HEK293 (cell line): ENCODE results near the gene YJU2.

ENCODE experiments used
- CTCF ChIP-seq: fragments of 450-650 bp; formaldehyde crosslinking; IDR thresholded peaks from 2 replicates; pipeline ENCODE4 v1.5.1; 2016; ENCODE audit warnings: missing biosample characterization, missing genetic modification characterization
- ELK4 ChIP-seq: IDR thresholded peaks from 2 replicates; pipeline ENCODE4 v1.6.1; 2011; ENCODE audit warnings: mild to moderate bottlenecking, low read depth, low read length, borderline replicate concordance
- INSM2 ChIP-seq: fragments of 450-650 bp; formaldehyde crosslinking; IDR thresholded peaks from 2 replicates; pipeline ENCODE4 v1.5.1; 2016; ENCODE audit warnings: missing biosample characterization, missing genetic modification characterization
- OSR2 ChIP-seq: fragments of 450-650 bp; formaldehyde crosslinking; IDR thresholded peaks from 2 replicates; pipeline ENCODE4 v1.5.1; 2016; ENCODE audit warnings: missing biosample characterization, missing genetic modification characterization
- PRDM4 ChIP-seq: fragments of 450-650 bp; formaldehyde crosslinking; IDR thresholded peaks from 2 replicates; pipeline ENCODE4 v1.5.1; 2017; ENCODE audit warnings: missing biosample characterization, missing genetic modification characterization
- ZBTB21 ChIP-seq: fragments of 450-650 bp; formaldehyde crosslinking; IDR thresholded peaks from 2 replicates; pipeline ENCODE4 v1.5.1; 2017; ENCODE audit warnings: missing biosample characterization, missing genetic modification characterization
- ZBTB26 ChIP-seq: fragments of 450-650 bp; formaldehyde crosslinking; optimal IDR thresholded peaks from 2 replicates; pipeline ENCODE3; 2016; ENCODE audit warnings: missing biosample characterization, mild to moderate bottlenecking, missing genetic modification characterization
- ZNF10 ChIP-seq: fragments of 450-650 bp; formaldehyde crosslinking; IDR thresholded peaks from 2 replicates; pipeline ENCODE4 v1.5.1; 2017; ENCODE audit warnings: missing biosample characterization, missing genetic modification characterization
- ZNF184 ChIP-seq: fragments of 450-650 bp; IDR thresholded peaks from 2 replicates; pipeline ENCODE4 v1.5.1; 2018; ENCODE audit warnings: missing biosample characterization, mild to moderate bottlenecking, missing genetic modification characterization
- ZNF302 ChIP-seq: fragments of 450-650 bp; formaldehyde crosslinking; IDR thresholded peaks from 2 replicates; pipeline ENCODE4 v1.5.1; 2016; ENCODE audit warnings: missing biosample characterization, missing genetic modification characterization, low read depth
- ZNF350 ChIP-seq: fragments of 450-650 bp; formaldehyde crosslinking; IDR thresholded peaks from 2 replicates; pipeline ENCODE4 v1.5.0; 2017; ENCODE audit warnings: missing biosample characterization, mild to moderate bottlenecking, missing genetic modification characterization
- ZNF37A ChIP-seq: fragments of 450-650 bp; IDR thresholded peaks from 2 replicates; pipeline ENCODE4 v1.5.1; 2018; ENCODE audit warnings: missing biosample characterization, missing genetic modification characterization
- ZNF555 ChIP-seq: fragments of 450-650 bp; formaldehyde crosslinking; conservative IDR thresholded peaks from 2 replicates; pipeline ENCODE4 v1.5.1; 2017; ENCODE audit warnings: missing biosample characterization, mild to moderate bottlenecking, missing genetic modification characterization, inconsistent platforms
- ZNF623 ChIP-seq: fragments of 450-650 bp; formaldehyde crosslinking; IDR thresholded peaks from 2 replicates; pipeline ENCODE4 v1.5.1; 2016; ENCODE audit warnings: missing biosample characterization, missing genetic modification characterization
- ZNF660 ChIP-seq: fragments of 450-650 bp; IDR thresholded peaks from 2 replicates; pipeline ENCODE4 v1.5.1; 2018; ENCODE audit warnings: missing biosample characterization, mild to moderate bottlenecking, missing genetic modification characterization
- ZNF707 ChIP-seq: fragments of 450-650 bp; formaldehyde crosslinking; IDR thresholded peaks from 2 replicates; pipeline ENCODE4 v1.5.1; 2016; ENCODE audit warnings: missing biosample characterization, missing genetic modification characterization
- ZNF76 ChIP-seq: fragments of 450-650 bp; formaldehyde crosslinking; IDR thresholded peaks from 2 replicates; pipeline ENCODE4; 2016; ENCODE audit warnings: low read depth, missing biosample characterization, missing genetic modification characterization, borderline replicate concordance
- ZNF791 ChIP-seq: fragments of 450-650 bp; formaldehyde crosslinking; IDR thresholded peaks from 2 replicates; pipeline ENCODE4 v1.5.1; 2016; ENCODE audit warnings: missing biosample characterization, missing genetic modification characterization
- TF ChIP-seq, protein P1 (sequence below): fragments of 450-650 bp; formaldehyde crosslinking; conservative IDR thresholded peaks from 2 replicates; pipeline ENCODE4 v1.5.1; 2016; ENCODE audit warnings: low read depth, missing biosample characterization, missing genetic modification characterization
- TF ChIP-seq, protein P2 (sequence below): fragments of 450-650 bp; formaldehyde crosslinking; IDR thresholded peaks from 2 replicates; pipeline ENCODE4 v1.5.1; 2017; ENCODE audit warnings: missing biosample characterization, missing genetic modification characterization
- TF ChIP-seq, protein P3 (sequence below): fragments of 450-650 bp; formaldehyde crosslinking; IDR thresholded peaks from 2 replicates; pipeline ENCODE4 v1.5.1; 2016; ENCODE audit warnings: missing biosample characterization, missing genetic modification characterization

YJU2 gene

GRCh38 chr19:4197625-4198466 lies 49.0 kb upstream of the YJU2 start (continued):
- TF ChIP-seq ZBTB21 (tag by site-specific recombination) (no peak), ZNF555 (tag by site-specific recombination) (no peak), ZNF791 (no peak), ZNF707 (tag by site-specific recombination) (no peak; the same call in 1 of the 2 replicates), ZNF184 (tag by site-specific recombination) (no peak), OSR2 (tag by site-specific recombination) (no peak), ELK4 (no peak), INSM2 (tag by site-specific recombination) (peak; percentile 69; the same call in 1 of the 2 replicates), ZNF623 (no peak), ZNF37A (no peak), ZNF660 (tag by site-specific recombination) (no peak), ZNF302 (tag by site-specific recombination) (no peak), ZBTB26 (peak; percentile 68), ZNF350 (no peak), ZNF10 (tag by site-specific recombination) (no peak), CTCF (tag by site-specific recombination) (no peak), ZNF76 (tag by site-specific recombination) (no peak), PRDM4 (no peak)
- TF ChIP-seq, protein P1, sequence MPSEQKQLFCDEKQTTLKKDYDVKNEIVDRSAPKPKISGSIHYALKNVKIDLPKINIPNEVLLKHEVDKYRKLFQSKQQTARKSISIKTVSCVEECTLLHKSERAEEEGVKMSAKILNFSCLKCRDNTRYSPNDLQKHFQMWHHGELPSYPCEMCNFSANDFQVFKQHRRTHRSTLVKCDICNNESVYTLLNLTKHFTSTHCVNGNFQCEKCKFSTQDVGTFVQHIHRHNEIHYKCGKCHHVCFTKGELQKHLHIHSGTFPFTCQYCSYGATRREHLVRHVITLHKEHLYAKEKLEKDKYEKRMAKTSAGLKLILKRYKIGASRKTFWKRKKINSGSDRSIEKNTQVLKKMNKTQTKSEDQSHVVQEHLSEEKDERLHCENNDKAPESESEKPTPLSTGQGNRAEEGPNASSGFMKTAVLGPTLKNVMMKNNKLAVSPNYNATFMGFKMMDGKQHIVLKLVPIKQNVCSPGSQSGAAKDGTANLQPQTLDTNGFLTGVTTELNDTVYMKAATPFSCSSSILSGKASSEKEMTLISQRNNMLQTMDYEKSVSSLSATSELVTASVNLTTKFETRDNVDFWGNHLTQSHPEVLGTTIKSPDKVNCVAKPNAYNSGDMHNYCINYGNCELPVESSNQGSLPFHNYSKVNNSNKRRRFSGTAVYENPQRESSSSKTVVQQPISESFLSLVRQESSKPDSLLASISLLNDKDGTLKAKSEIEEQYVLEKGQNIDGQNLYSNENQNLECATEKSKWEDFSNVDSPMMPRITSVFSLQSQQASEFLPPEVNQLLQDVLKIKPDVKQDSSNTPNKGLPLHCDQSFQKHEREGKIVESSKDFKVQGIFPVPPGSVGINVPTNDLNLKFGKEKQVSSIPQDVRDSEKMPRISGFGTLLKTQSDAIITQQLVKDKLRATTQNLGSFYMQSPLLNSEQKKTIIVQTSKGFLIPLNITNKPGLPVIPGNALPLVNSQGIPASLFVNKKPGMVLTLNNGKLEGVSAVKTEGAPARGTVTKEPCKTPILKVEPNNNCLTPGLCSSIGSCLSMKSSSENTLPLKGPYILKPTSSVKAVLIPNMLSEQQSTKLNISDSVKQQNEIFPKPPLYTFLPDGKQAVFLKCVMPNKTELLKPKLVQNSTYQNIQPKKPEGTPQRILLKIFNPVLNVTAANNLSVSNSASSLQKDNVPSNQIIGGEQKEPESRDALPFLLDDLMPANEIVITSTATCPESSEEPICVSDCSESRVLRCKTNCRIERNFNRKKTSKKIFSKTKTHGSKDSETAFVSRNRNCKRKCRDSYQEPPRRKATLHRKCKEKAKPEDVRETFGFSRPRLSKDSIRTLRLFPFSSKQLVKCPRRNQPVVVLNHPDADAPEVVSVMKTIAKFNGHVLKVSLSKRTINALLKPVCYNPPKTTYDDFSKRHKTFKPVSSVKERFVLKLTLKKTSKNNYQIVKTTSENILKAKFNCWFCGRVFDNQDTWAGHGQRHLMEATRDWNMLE: no peak
- TF ChIP-seq, protein P2, sequence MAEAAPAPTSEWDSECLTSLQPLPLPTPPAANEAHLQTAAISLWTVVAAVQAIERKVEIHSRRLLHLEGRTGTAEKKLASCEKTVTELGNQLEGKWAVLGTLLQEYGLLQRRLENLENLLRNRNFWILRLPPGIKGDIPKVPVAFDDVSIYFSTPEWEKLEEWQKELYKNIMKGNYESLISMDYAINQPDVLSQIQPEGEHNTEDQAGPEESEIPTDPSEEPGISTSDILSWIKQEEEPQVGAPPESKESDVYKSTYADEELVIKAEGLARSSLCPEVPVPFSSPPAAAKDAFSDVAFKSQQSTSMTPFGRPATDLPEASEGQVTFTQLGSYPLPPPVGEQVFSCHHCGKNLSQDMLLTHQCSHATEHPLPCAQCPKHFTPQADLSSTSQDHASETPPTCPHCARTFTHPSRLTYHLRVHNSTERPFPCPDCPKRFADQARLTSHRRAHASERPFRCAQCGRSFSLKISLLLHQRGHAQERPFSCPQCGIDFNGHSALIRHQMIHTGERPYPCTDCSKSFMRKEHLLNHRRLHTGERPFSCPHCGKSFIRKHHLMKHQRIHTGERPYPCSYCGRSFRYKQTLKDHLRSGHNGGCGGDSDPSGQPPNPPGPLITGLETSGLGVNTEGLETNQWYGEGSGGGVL (tag by site-specific recombination): no peak
- TF ChIP-seq, protein P3, sequence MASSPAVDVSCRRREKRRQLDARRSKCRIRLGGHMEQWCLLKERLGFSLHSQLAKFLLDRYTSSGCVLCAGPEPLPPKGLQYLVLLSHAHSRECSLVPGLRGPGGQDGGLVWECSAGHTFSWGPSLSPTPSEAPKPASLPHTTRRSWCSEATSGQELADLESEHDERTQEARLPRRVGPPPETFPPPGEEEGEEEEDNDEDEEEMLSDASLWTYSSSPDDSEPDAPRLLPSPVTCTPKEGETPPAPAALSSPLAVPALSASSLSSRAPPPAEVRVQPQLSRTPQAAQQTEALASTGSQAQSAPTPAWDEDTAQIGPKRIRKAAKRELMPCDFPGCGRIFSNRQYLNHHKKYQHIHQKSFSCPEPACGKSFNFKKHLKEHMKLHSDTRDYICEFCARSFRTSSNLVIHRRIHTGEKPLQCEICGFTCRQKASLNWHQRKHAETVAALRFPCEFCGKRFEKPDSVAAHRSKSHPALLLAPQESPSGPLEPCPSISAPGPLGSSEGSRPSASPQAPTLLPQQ (tag by site-specific recombination): 0 out of 2 replicates have a peak, but pooled peaks have one; percentile 10
